Endothelial cell of umbilical vein (primary cell): ENCODE measurements around the gene SCN3B. TPM values are rescaled to one million over a fixed set of nuclear protein-coding genes. Genes with fewer than 3 reads are reported as not detected.

Experiments used
- BruUV-seq: library from RNA; stranded (reverse); fragments of 400-500 nt; replicated peaks from 2 replicates; lab custom pipeline; 2021; lab: Mats Ljungman, UMichigan
- CTCF ChIA-PET: fragments of 300-600, 350-600 bp; sonication (Branson Sonifier 250); formaldehyde crosslinking; loops from one replicate; lab custom pipeline; 2021; ENCODE audit warnings: antibody characterized with exemption, inconsistent platforms; lab: Charles Lee
- POLR2A ChIA-PET: fragments of 300-600, 350-600 bp; sonication (Branson Sonifier 250); formaldehyde crosslinking; loops from one replicate; lab custom pipeline; 2021; ENCODE audit warnings: antibody characterized with exemption, inconsistent platforms; lab: Charles Lee
- DNase-seq: peaks from one replicate; pipeline ENCODE4 v3.0.0-alpha.2; 2011; ENCODE audit warnings: low read depth, low spot score
- FAIRE-seq: peaks from 2 replicates; lab custom pipeline; 2011; peaks lifted over from hg19 to GRCh38; lab: Jason Lieb, UNC
- H2AFZ ChIP-seq: 2 replicates; pipeline ENCODE4 v1.6.0; 2012; ENCODE audit warnings: low read depth, low read length, control low read depth, inconsistent platforms
- H3K27ac ChIP-seq: 2 replicates; pipeline ENCODE4 v1.5.1; 2011; ENCODE audit warnings: low read depth, mild to moderate bottlenecking, control low read depth, low read length, moderate library complexity; ENCODE audit not compliant: insufficient read depth
- H3K27me3 ChIP-seq, 2 experiments: 2 replicates each; pipeline versions ENCODE4 v1.6.0 to v1.6.1; 2011; ENCODE audit warnings: low read length in 2 of 2, mixed read lengths in 1 of 2; ENCODE audit not compliant: control insufficient read depth in 2 of 2, insufficient read depth in 2 of 2
- H3K36me3 ChIP-seq, 2 experiments: 2 replicates in 1 of 2; 3 replicates in 1 of 2; pipeline ENCODE4 v1.5.1; 2011; ENCODE audit warnings: low read length in 2 of 2, mild to moderate bottlenecking in 1 of 2, moderate library complexity in 1 of 2; ENCODE audit not compliant: control insufficient read depth in 2 of 2, insufficient read depth in 2 of 2; ENCODE audit errors: extremely low read depth in 1 of 2
- H3K4me1 ChIP-seq: 3 replicates; pipeline ENCODE4 v1.5.1; 2011; ENCODE audit warnings: mild to moderate bottlenecking, low read length; ENCODE audit not compliant: control insufficient read depth, insufficient read depth; ENCODE audit errors: extremely low read depth
- H3K4me2 ChIP-seq: 2 replicates; pipeline ENCODE4 v1.6.1; 2011; ENCODE audit warnings: low read length, control low read depth, mixed read lengths; ENCODE audit not compliant: insufficient read depth
- H3K4me3 ChIP-seq, 3 experiments: fragments of 200-600 bp in 1 of 3; sonication (generic), shearing (Covaris generic) in 1 of 3; replicated peaks in 1 of 3; 2 replicates each; pipeline ENCODE4 v1.5.1; 2011 to 2016; ENCODE audit warnings: control low read depth in 3 of 3, low read length in 3 of 3, mild to moderate bottlenecking in 2 of 3, inconsistent platforms in 1 of 3, low read depth in 1 of 3, moderate library complexity in 1 of 3; ENCODE audit not compliant: insufficient read depth in 1 of 3
- H3K79me2 ChIP-seq: 2 replicates; pipeline ENCODE4 v1.6.0; 2012; ENCODE audit warnings: low read length, inconsistent platforms; ENCODE audit not compliant: control insufficient read depth, insufficient read depth
- H3K9ac ChIP-seq: replicated peaks from 2 replicates; pipeline ENCODE3; 2011; ENCODE audit warnings: low read length, control low read depth; ENCODE audit not compliant: insufficient read depth; ENCODE audit errors: extremely low read depth
- H3K9me1 ChIP-seq: replicated peaks from 3 replicates; pipeline ENCODE4 v1.6.0; 2011; ENCODE audit warnings: mild to moderate bottlenecking, low read length; ENCODE audit not compliant: control insufficient read depth, insufficient read depth; ENCODE audit errors: extremely low read depth
- H3K9me3 ChIP-seq: replicated peaks from 2 replicates; pipeline ENCODE4 v1.5.1; 2012; ENCODE audit warnings: low read length, inconsistent platforms; ENCODE audit not compliant: control insufficient read depth, insufficient read depth
- H4K20me1 ChIP-seq: replicated peaks from 2 replicates; pipeline ENCODE3; 2011; ENCODE audit warnings: mild to moderate bottlenecking, low read length; ENCODE audit not compliant: control insufficient read depth, insufficient read depth; ENCODE audit errors: extremely low read depth
- EZH2 ChIP-seq: IDR thresholded peaks from 2 replicates; pipeline ENCODE4 v1.6.1; 2012; ENCODE audit warnings: borderline replicate concordance, low read depth, mild to moderate bottlenecking, moderate library complexity, low read length, inconsistent platforms; ENCODE audit not compliant: severe bottlenecking
- FOS ChIP-seq: IDR thresholded peaks from 2 replicates; pipeline ENCODE4 v1.6.1; 2011; ENCODE audit warnings: mild to moderate bottlenecking, low read length, moderate library complexity, borderline replicate concordance; ENCODE audit not compliant: insufficient read depth
- GATA2 ChIP-seq: IDR thresholded peaks from 2 replicates; pipeline ENCODE4 v1.7.0; 2011; ENCODE audit warnings: low read depth, mild to moderate bottlenecking, moderate library complexity, mixed read lengths, low read length; ENCODE audit not compliant: insufficient read length, insufficient read depth
- JUN ChIP-seq: IDR thresholded peaks from 2 replicates; pipeline ENCODE4 v1.6.1; 2011; ENCODE audit warnings: borderline replicate concordance, low read depth; ENCODE audit not compliant: insufficient read length, insufficient read depth
- MYC ChIP-seq: IDR thresholded peaks from one replicate; pipeline ENCODE4 v1.6.1; 2011; ENCODE audit warnings: mild to moderate bottlenecking, low read depth, low read length
- POLR2A ChIP-seq: IDR thresholded peaks from 2 replicates; pipeline ENCODE4 v1.6.1; 2012; ENCODE audit warnings: low read depth, mild to moderate bottlenecking, control low read depth, low read length
- POLR2AphosphoS5 ChIP-seq: IDR thresholded peaks from 2 replicates; pipeline ENCODE4 v1.6.1; 2012; ENCODE audit warnings: low read depth, mild to moderate bottlenecking, control low read depth, low read length, moderate library complexity; ENCODE audit not compliant: insufficient read depth
- dilution Hi-C: fragments of 300-500 bp; cut with MboI; formaldehyde crosslinking; loops from one replicate; pipeline ENCODE4 v1.15.0; 2019; ENCODE audit warnings: low sequenced_read_pairs; ENCODE audit not compliant: extremely low pct_ligation_motif_present
- intact Hi-C: fragments of 100-400 bp; cut with micrococcal nuclease; formaldehyde crosslinking; loops from one replicate; pipeline ENCODE4 v1.10.0; 2022
- polyA plus RNA-seq, 4 experiments: library from polyadenylated mRNA; depleted of rRNA in 3 of 4; stranded (reverse) in 3 of 4; unstranded in 1 of 4; fragments of >200 nt; gene quantifications; 2 replicates each; pipeline versions ENCODE4 v1.2.1 to v1.2.3, GENCODE V29; 2011 to 2012; ENCODE audit warnings: missing spikeins in 1 of 4
- total RNA-seq: library from RNA; stranded (reverse); gene quantifications from 2 replicates; pipeline ENCODE4 v1.2.3, GENCODE V29; 2021
- TF ChIP-seq, protein P1 (sequence below), 2 donors: IDR thresholded peaks; 1 replicate in 1 of 2; 2 replicates in 1 of 2; pipeline ENCODE4 v1.5.1; 2011; ENCODE audit warnings: low read length in 2 of 2, mild to moderate bottlenecking in 2 of 2, moderate library complexity in 2 of 2, control low read depth in 1 of 2, inconsistent platforms in 1 of 2, low read depth in 1 of 2; ENCODE audit not compliant: insufficient read depth in 1 of 2; ENCODE audit errors: extremely low read depth in 1 of 2
- TF ChIP-seq, protein P2 (sequence below): IDR thresholded peaks from 2 replicates; pipeline ENCODE4 v1.6.1; 2011; ENCODE audit not compliant: insufficient read depth, insufficient read length

SCN3B gene
- total and polyA plus RNA-seq, 2 donors (not counting 3 experiments of a cell fraction or from before 2014, with no cell fraction given) = 0.72 to 1.4 TPM

DNA sequence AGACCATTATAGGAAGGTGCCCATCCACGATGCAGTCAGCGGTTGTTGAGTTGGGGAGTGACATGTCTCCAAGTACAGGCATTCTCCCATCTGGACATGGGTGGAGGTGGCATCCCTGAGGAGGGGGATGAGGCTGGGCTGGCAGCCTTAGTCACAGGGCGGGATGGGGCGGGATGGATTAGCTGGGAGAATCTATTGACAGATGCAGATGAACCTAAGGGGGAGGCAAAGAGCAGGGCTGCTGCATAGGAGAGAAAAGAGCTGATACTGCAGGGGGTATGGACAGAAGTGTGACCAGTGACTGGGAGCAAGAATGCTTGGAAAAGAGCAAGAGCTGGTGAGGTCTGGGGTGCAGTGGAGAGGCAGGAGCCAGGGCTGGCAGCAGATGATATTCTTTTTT lies 42.7 kb downstream of the SCN3B start:
- FAIRE-seq (no peak), DNase-seq (no peak)
- Histone ChIP-seq H4K20me1 (no peaks in the 10 kb centered on the region), H3K4me2 (no peak overlapping the region), H3K27me3 (no peaks in the 10 kb centered on the region), H3K36me3 (peaks cover 0 to 4% of the 10 kb centered on the region in 2 experiments), H3K27ac (no peak overlapping the region), H3K9ac (no peak overlapping the region), H3K9me1 (no peaks in the 10 kb centered on the region), H3K4me3 (no peak overlapping the region), H2AFZ (no peak overlapping the region), H3K9me3 (no peaks in the 10 kb centered on the region), H3K4me1 (no peaks in the 10 kb centered on the region), H3K79me2 (no peaks in the 10 kb centered on the region)
- dilution Hi-C loops (no loop called here), intact Hi-C loops (no loop called here)
- POLR2A ChIA-PET = no interaction called here
- CTCF ChIA-PET = interaction anchor here (0.9 to 1.7 kb wide), 3 partner anchors 31 to 96 kb away, joined by 4 to 5 read pairs (median 4); no protein-coding TSS in a partner anchor
- no TSS peak for BruUV-seq
- TF ChIP-seq POLR2A = no peak
- TF ChIP-seq, protein P1, sequence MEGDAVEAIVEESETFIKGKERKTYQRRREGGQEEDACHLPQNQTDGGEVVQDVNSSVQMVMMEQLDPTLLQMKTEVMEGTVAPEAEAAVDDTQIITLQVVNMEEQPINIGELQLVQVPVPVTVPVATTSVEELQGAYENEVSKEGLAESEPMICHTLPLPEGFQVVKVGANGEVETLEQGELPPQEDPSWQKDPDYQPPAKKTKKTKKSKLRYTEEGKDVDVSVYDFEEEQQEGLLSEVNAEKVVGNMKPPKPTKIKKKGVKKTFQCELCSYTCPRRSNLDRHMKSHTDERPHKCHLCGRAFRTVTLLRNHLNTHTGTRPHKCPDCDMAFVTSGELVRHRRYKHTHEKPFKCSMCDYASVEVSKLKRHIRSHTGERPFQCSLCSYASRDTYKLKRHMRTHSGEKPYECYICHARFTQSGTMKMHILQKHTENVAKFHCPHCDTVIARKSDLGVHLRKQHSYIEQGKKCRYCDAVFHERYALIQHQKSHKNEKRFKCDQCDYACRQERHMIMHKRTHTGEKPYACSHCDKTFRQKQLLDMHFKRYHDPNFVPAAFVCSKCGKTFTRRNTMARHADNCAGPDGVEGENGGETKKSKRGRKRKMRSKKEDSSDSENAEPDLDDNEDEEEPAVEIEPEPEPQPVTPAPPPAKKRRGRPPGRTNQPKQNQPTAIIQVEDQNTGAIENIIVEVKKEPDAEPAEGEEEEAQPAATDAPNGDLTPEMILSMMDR (IDR thresholded peaks at IDR 0.05; ENCODE audit: extremely low read depth in 1 of 2, insufficient read depth in 1 of 2, low read depth in 1 of 2, low read length in 2 of 2) = no peak
- no peak for TF ChIP-seq POLR2AphosphoS5
- no peak for TF ChIP-seq JUN
- TF ChIP-seq MYC = no peak
- TF ChIP-seq FOS = no peak
- TF ChIP-seq EZH2 = no peak
- TF ChIP-seq, protein P2, sequence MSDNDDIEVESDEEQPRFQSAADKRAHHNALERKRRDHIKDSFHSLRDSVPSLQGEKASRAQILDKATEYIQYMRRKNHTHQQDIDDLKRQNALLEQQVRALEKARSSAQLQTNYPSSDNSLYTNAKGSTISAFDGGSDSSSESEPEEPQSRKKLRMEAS = no peak
- no peak for TF ChIP-seq GATA2
